NCI-H2107 treated with DMSO at 0.1 percent for 48 hours (cell line): ENCODE measurements around the gene KLF9.

ENCODE experiments used
- DNase-seq: peaks from one replicate; lab custom pipeline; 2025; ENCODE audit not compliant: unreplicated experiment; lab: John Stamatoyannopoulos, UW

Gene KLF9

GRCh38 chr9:70367305-70367930 is 47.0 kb downstream of the KLF9 start:
- no peak for DNase-seq

GRCh38 chr9:70363760-70364159 is 50.7 kb downstream of the KLF9 start:
- no peak for DNase-seq

GRCh38 chr9:70362952-70363351 is 51.5 kb downstream of the KLF9 start:
- DNase-seq, result no peak

- no peak for DNase-seq
Observed at GRCh38 chr9:70355801-70356200, 58.7 kb downstream of the KLF9 start.

GRCh38 chr9:70352802-70353201 is 61.7 kb downstream of the KLF9 start:
- DNase-seq, result peak; percentile 19

GRCh38 chr9:70352356-70352755 is 62.1 kb downstream of the KLF9 start:
- DNase-seq, result no peak

GRCh38 chr9:70347046-70347445 is 67.4 kb downstream of the KLF9 start:
- DNase-seq, result no peak

- peak; percentile 4 for DNase-seq
Observed at GRCh38 chr9:70340572-70340971, 73.9 kb downstream of the KLF9 start.
